Neural progenitor cell (in vitro differentiated cells): ENCODE results near the gene MAD1L1.

Source experiments
- CTCF ChIP-seq: fragments of 200-600 bp; sonication (generic); IDR thresholded peaks from 2 replicates; pipeline ENCODE4 v1.5.1; 2017; ENCODE audit warnings: antibody characterized with exemption, mild to moderate bottlenecking
- EZH2 ChIP-seq: fragments of 200-600 bp; sonication (generic); IDR thresholded peaks from 2 replicates; pipeline ENCODE4 v1.6.1; 2017; ENCODE audit warnings: antibody characterized with exemption, mild to moderate bottlenecking, moderate library complexity
- EZH2phosphoT487 ChIP-seq: fragments of 200-600 bp; sonication (generic); IDR thresholded peaks from 2 replicates; pipeline ENCODE4 v1.6.1; 2017; ENCODE audit warnings: antibody characterized with exemption

DNA sequence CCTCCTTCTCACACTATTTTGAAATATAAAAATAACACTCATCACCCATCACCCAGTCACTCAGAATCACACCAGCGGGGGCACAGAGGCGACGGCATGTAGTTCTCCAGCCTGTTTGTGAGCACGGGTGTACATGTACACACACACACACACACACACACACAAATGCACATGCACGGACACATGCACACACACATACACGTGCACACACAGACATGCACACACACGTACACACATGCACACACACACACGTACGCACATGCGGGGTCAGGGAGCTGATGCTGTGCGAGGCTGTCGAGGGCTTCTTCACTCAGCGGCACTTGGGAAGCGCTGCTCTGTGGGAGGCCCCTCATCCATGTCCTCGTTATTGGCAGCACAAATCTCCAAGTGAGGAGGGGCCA is 383.8 kb downstream of the MAD1L1 start:
- TF ChIP-seq CTCF, result no peak
- no peak for TF ChIP-seq EZH2
- TF ChIP-seq EZH2phosphoT487, result no peak
